Activated CD4-positive, alpha-beta T cell treated with anti-CD3 and anti-CD28 coated beads for 48 hours (primary cell): ENCODE measurements around the gene XRCC3.

Source experiments
- DNase-seq: peaks from one replicate; pipeline ENCODE4 v3.0.0-alpha.2; 2020

The XRCC3 gene

GRCh38 chr14:103725001-103725682 lies 9.9 kb upstream of the XRCC3 start:
- no peak for DNase-seq

GRCh38 chr14:103724116-103724515 lies 8.9 kb upstream of the XRCC3 start:
- no peak for DNase-seq

- DNase-seq = no peak
Observed at GRCh38 chr14:103723748-103724081, 8.5 kb upstream of the XRCC3 start.

GRCh38 chr14:103721334-103722120 lies 6.3 kb upstream of the XRCC3 start:
- peak; percentile 65 for DNase-seq

GRCh38 chr14:103719751-103720150 lies 4.5 kb upstream of the XRCC3 start:
- no peak for DNase-seq

GRCh38 chr14:103718572-103718971 lies 3.3 kb upstream of the XRCC3 start:
- no peak for DNase-seq

GRCh38 chr14:103716899-103717411 lies 1.7 kb upstream of the XRCC3 start:
- DNase-seq = no peak

- no peak for DNase-seq
Observed at GRCh38 chr14:103716091-103716801, 995 bp upstream of the XRCC3 start.

GRCh38 chr14:103714063-103714724 lies 1.1 kb downstream of the XRCC3 start:
- DNase-seq = no peak

GRCh38 chr14:103713304-103714062 lies 1.8 kb downstream of the XRCC3 start:
- no peak for DNase-seq

GRCh38 chr14:103712633-103713247 lies 2.5 kb downstream of the XRCC3 start:
- no peak for DNase-seq

GRCh38 chr14:103711516-103712431 lies 3.5 kb downstream of the XRCC3 start:
- DNase-seq = no peak

- no peak for DNase-seq
Observed at GRCh38 chr14:103710771-103711377, 4.4 kb downstream of the XRCC3 start.

GRCh38 chr14:103709814-103710213 lies 5.4 kb downstream of the XRCC3 start:
- no peak for DNase-seq

- no peak for DNase-seq
Observed at GRCh38 chr14:103708750-103709187, 6.5 kb downstream of the XRCC3 start.

- no peak for DNase-seq
Observed at GRCh38 chr14:103707329-103708263, 7.7 kb downstream of the XRCC3 start.

GRCh38 chr14:103706551-103707328 lies 8.5 kb downstream of the XRCC3 start:
- DNase-seq = no peak
